ENCODE results near the gene CTBP2. TPM values are rescaled to one million over a fixed set of nuclear protein-coding genes. Genes with fewer than 3 reads are reported as not detected.
A peak's percentile ranks its signal among the peaks of the same experiment; 100 is the strongest.

CTBP2 gene
- total RNA-seq, 1 donor from 2014 or later, result 127 TPM

- peaks cover 33% of the 10 kb centered on the region for H3K4me1 Mint-ChIP-seq
- no peak for DNase-seq (ENCODE audit: low read depth, low spot score)
- H3K4me3 Mint-ChIP-seq, result no peak overlapping the region
- peak overlapping the region; percentile 57 for H3K27ac Mint-ChIP-seq (ENCODE audit: unreplicated experiment)
- no peaks in the 10 kb centered on the region for H3K9me3 Mint-ChIP-seq
- TF ChIP-seq, protein P1, sequence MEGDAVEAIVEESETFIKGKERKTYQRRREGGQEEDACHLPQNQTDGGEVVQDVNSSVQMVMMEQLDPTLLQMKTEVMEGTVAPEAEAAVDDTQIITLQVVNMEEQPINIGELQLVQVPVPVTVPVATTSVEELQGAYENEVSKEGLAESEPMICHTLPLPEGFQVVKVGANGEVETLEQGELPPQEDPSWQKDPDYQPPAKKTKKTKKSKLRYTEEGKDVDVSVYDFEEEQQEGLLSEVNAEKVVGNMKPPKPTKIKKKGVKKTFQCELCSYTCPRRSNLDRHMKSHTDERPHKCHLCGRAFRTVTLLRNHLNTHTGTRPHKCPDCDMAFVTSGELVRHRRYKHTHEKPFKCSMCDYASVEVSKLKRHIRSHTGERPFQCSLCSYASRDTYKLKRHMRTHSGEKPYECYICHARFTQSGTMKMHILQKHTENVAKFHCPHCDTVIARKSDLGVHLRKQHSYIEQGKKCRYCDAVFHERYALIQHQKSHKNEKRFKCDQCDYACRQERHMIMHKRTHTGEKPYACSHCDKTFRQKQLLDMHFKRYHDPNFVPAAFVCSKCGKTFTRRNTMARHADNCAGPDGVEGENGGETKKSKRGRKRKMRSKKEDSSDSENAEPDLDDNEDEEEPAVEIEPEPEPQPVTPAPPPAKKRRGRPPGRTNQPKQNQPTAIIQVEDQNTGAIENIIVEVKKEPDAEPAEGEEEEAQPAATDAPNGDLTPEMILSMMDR (conservative IDR thresholded peaks at IDR 0.05), result no peak
- H3K27me3 Mint-ChIP-seq (ENCODE audit: low read depth), result no peaks in the 10 kb centered on the region
- peaks cover 8% of the 10 kb centered on the region for H3K36me3 Mint-ChIP-seq (ENCODE audit: low read depth)
Measured at GRCh38 chr10:125114761-125115391, 45.5 kb downstream of the CTBP2 start.

DNA sequence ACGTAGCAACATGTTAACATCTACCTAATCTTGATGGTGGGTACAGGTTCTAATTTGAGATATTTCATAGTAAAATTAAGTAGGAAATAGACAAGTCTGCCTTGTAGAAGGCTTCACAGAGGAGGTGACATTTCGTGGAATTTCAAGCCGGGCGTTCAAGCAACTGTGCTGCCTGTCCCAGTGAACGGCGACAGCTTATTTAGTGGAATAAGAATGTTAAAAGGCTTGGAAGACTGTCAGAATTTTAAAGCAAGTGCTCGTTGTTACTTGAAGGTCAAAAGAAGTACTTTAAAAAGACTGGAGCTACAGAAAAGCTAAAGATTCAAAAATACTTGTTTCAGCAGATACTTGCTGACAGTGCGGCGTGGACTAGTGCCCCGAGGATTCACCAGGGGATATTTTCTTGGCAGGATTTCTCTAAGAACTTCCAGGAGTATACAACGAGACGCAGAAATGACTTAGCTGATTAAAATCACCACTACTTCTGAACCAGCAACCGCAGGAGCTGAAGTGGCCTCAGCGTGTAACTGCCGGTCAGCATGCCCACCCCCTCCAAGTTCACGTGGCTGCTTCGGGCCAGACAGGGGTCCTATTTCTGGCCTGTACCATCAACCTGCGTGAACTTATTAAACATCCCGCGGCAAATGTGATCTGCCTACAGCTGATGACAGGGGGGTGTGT lies 46.5 kb downstream of the CTBP2 start:
- Mint-ChIP-seq H3K36me3 (ENCODE audit: low read depth) (peaks cover 12% of the 10 kb centered on the region), H3K9me3 (no peaks in the 10 kb centered on the region), H3K4me1 (peaks cover 30% of the 10 kb centered on the region), H3K27me3 (ENCODE audit: low read depth) (no peaks in the 10 kb centered on the region), H3K27ac (ENCODE audit: unreplicated experiment) (no peak overlapping the region), H3K4me3 (no peak overlapping the region)
- TF ChIP-seq, protein P1 (conservative IDR thresholded peaks at IDR 0.05), result no peak
- DNase-seq (ENCODE audit: low read depth, low spot score), result no peak

GRCh38 chr10:125112697-125113494 lies 47.5 kb downstream of the CTBP2 start:
- Mint-ChIP-seq H3K4me1 (peaks cover 27% of the 10 kb centered on the region), H3K36me3 (ENCODE audit: low read depth) (peaks cover 22% of the 10 kb centered on the region), H3K9me3 (peaks cover 2% of the 10 kb centered on the region), H3K27ac (ENCODE audit: unreplicated experiment) (peak overlapping the region; percentile 35), H3K27me3 (ENCODE audit: low read depth) (no peaks in the 10 kb centered on the region), H3K4me3 (no peak overlapping the region)
- DNase-seq (ENCODE audit: low read depth, low spot score), result no peak
- TF ChIP-seq, protein P1 (conservative IDR thresholded peaks at IDR 0.05), result no peak

- H3K9me3 Mint-ChIP-seq, result peaks cover 3% of the 10 kb centered on the region
- no peak overlapping the region for H3K27ac Mint-ChIP-seq (ENCODE audit: unreplicated experiment)
- peaks cover 31% of the 10 kb centered on the region for H3K36me3 Mint-ChIP-seq (ENCODE audit: low read depth)
- peaks cover 44% of the 10 kb centered on the region for H3K4me1 Mint-ChIP-seq
- no peak overlapping the region for H3K4me3 Mint-ChIP-seq
- TF ChIP-seq, protein P1 (conservative IDR thresholded peaks at IDR 0.05), result no peak
- H3K27me3 Mint-ChIP-seq (ENCODE audit: low read depth), result no peaks in the 10 kb centered on the region
- no peak for DNase-seq (ENCODE audit: low read depth, low spot score)
Measured at GRCh38 chr10:125111118-125111727, 49.1 kb downstream of the CTBP2 start.

DNA sequence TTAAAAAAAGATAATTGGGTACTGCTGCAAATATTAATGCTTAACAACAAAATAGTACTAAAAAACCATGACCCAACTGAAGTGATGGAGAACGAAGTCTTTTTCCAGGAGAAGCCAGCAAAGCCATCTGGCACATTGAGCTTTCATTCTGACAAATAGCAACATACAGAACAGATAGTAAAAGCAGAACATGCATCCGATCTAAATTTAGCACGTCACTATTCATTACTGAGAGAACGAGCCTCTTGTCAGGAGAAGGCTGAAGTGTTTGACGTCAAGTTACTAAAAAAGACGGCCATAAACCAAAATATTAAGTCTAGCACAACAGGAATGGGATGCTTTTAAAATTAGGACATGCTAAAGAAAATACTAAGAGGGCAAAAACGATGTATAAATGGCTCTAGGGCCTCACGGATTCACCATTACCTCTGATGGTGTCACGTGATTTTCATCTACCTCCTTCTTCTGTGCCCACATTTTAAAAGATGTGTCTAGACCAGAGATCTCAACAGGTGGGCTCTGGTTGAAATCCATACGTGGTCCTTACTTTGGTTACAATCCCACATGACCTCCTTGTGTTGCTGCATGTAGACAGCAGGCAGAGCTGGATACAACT lies 52.3 kb downstream of the CTBP2 start:
- TF ChIP-seq, protein P1 (conservative IDR thresholded peaks at IDR 0.05), result no peak
- H3K36me3 Mint-ChIP-seq (ENCODE audit: low read depth), result peaks cover 40% of the 10 kb centered on the region
- H3K4me1 Mint-ChIP-seq, result peaks cover 61% of the 10 kb centered on the region
- peaks cover 3% of the 10 kb centered on the region for H3K9me3 Mint-ChIP-seq
- no peaks in the 10 kb centered on the region for H3K27me3 Mint-ChIP-seq (ENCODE audit: low read depth)
- no peak overlapping the region for H3K27ac Mint-ChIP-seq (ENCODE audit: unreplicated experiment)
- no peak for DNase-seq (ENCODE audit: low read depth, low spot score)
- H3K4me3 Mint-ChIP-seq, result no peak overlapping the region
